H1 (cell line): ENCODE data around the gene SYNPO2L. TPM values are rescaled to one million over a fixed set of nuclear protein-coding genes. Genes with fewer than 3 reads are reported as not detected.
"Not testable (repeated sequence)": the region's sequence is repeated elsewhere in the genome, so short reads cannot be mapped to it uniquely, and the experiment has no call there.

Experiments
- CTCF ChIA-PET: fragments of 300-600 bp; sonication (Branson Sonifier 250); formaldehyde crosslinking; loops from one replicate; lab custom pipeline; 2021; ENCODE audit not compliant: partially characterized antibody; lab: Charles Lee
- POLR2A ChIA-PET: fragments of 300-600 bp; sonication (Branson Sonifier 250); formaldehyde crosslinking; loops from one replicate; lab custom pipeline; 2021; ENCODE audit warnings: inconsistent platforms; ENCODE audit not compliant: partially characterized antibody; lab: Charles Lee
- DNase-seq, 2 experiments: peaks; one replicate each; pipeline versions ENCODE4 v3.0.0 to v3.0.0-alpha.2; 2010 to 2022; ENCODE audit warnings: low spot score in 2 of 2, low read depth in 1 of 2, mixed read lengths in 1 of 2
- FAIRE-seq: peaks from 2 replicates; lab custom pipeline; 2011; peaks lifted over from hg19 to GRCh38; lab: Jason Lieb, UNC
- H2AFZ ChIP-seq: 2 replicates; pipeline ENCODE4 v1.8.1; 2012; ENCODE audit warnings: low read length, inconsistent platforms
- H2AK5ac ChIP-seq: 2 replicates; pipeline ENCODE4 v1.6.1; 2013; ENCODE audit warnings: low read depth, low read length
- H2BK120ac ChIP-seq: replicated peaks from 2 replicates; pipeline ENCODE3; 2013; ENCODE audit warnings: low read depth, low read length, inconsistent platforms
- H2BK12ac ChIP-seq: 2 replicates; pipeline ENCODE4 v1.6.1; 2013; ENCODE audit warnings: low read depth, low read length
- H2BK15ac ChIP-seq: 2 replicates; pipeline ENCODE4 v1.6.1; 2013; ENCODE audit warnings: low read length
- H2BK20ac ChIP-seq: 2 replicates; pipeline ENCODE4 v1.6.1; 2013; ENCODE audit warnings: low read length
- H2BK5ac ChIP-seq: 2 replicates; pipeline ENCODE4 v1.6.1; 2013; ENCODE audit warnings: low read depth, low read length
- H3K14ac ChIP-seq: 2 replicates; pipeline ENCODE4 v1.6.1; 2013; ENCODE audit warnings: inconsistent platforms; ENCODE audit not compliant: insufficient read length
- H3K18ac ChIP-seq: 2 replicates; pipeline ENCODE4 v1.6.1; 2013; ENCODE audit warnings: low read length; ENCODE audit errors: extremely low read depth
- H3K23ac ChIP-seq: 2 replicates; pipeline ENCODE4 v1.6.1; 2013; ENCODE audit warnings: inconsistent platforms; ENCODE audit not compliant: insufficient read length
- H3K23me2 ChIP-seq: 2 replicates; pipeline ENCODE4 v1.6.1; 2013; ENCODE audit warnings: low read depth, low read length
- H3K27ac ChIP-seq: 2 replicates; pipeline ENCODE4 v1.6.1; 2011; ENCODE audit warnings: low read depth, low read length, inconsistent platforms
- H3K27me3 ChIP-seq, 4 experiments: replicated peaks in 1 of 4; 1 replicate in 1 of 4; 2 replicates in 3 of 4; pipeline versions ENCODE4 v1.6.1 to v1.8.1; 2011 to 2013; ENCODE audit warnings: low read length in 3 of 4, mild to moderate bottlenecking in 3 of 4, inconsistent platforms in 2 of 4, mixed read lengths in 2 of 4, moderate library complexity in 1 of 4; ENCODE audit not compliant: control insufficient read depth in 3 of 4, insufficient read depth in 3 of 4; ENCODE audit errors: extremely low read depth in 1 of 4
- H3K36me3 ChIP-seq, 4 experiments: 2 replicates each; pipeline versions ENCODE4 v1.6.1 to v1.8.1; 2011 to 2013; ENCODE audit warnings: mild to moderate bottlenecking in 4 of 4, low read length in 3 of 4, moderate library complexity in 2 of 4, control low read depth in 1 of 4, inconsistent platforms in 1 of 4; ENCODE audit not compliant: insufficient read depth in 4 of 4, control insufficient read depth in 2 of 4
- H3K4ac ChIP-seq: replicated peaks from 2 replicates; pipeline ENCODE3; 2013; ENCODE audit warnings: low read length, low read depth, mixed read lengths, inconsistent platforms; ENCODE audit not compliant: insufficient read length
- H3K4me1 ChIP-seq, 4 experiments: replicated peaks in 1 of 4; 1 replicate in 1 of 4; 2 replicates in 3 of 4; pipeline versions ENCODE4 v1.6.1 to v1.8.1; 2011 to 2013; ENCODE audit warnings: low read length in 3 of 4, inconsistent platforms in 2 of 4, mixed read lengths in 1 of 4; ENCODE audit not compliant: insufficient read depth in 4 of 4, control insufficient read depth in 3 of 4
- H3K4me2 ChIP-seq, 2 experiments: 2 replicates each; pipeline versions ENCODE4 v1.6.1 to v1.8.1; 2011 to 2013; ENCODE audit warnings: low read depth in 2 of 2, low read length in 2 of 2, control low read depth in 1 of 2, inconsistent platforms in 1 of 2, mild to moderate bottlenecking in 1 of 2; ENCODE audit not compliant: insufficient read depth in 1 of 2
- H3K4me3 ChIP-seq, 4 experiments: fragments of 200-600, 300-600 bp in 1 of 4; sonication (generic), shearing (Covaris generic), sonication (Bioruptor Twin) in 1 of 4; 2 replicates each; pipeline versions ENCODE4 v1.5.1 to v1.8.1; 2011 to 2016; ENCODE audit warnings: low read length in 4 of 4, low read depth in 3 of 4, control low read depth in 2 of 4, inconsistent platforms in 2 of 4, mild to moderate bottlenecking in 2 of 4, mixed read lengths in 1 of 4, moderate library complexity in 1 of 4; ENCODE audit not compliant: insufficient read depth in 2 of 4; ENCODE audit errors: extremely low read depth in 1 of 4
- H3K56ac ChIP-seq: replicated peaks from 2 replicates; pipeline ENCODE3; 2013; ENCODE audit warnings: low read depth, mild to moderate bottlenecking, mixed read lengths, low read length, inconsistent platforms; ENCODE audit not compliant: insufficient read length
- H3K79me1 ChIP-seq: 2 replicates; pipeline ENCODE4 v1.6.1; 2013; ENCODE audit warnings: low read depth, low read length, control low read depth
- H3K79me2 ChIP-seq, 2 experiments: 2 replicates each; pipeline versions ENCODE4 v1.6.1 to v1.8.1; 2012 to 2013; ENCODE audit warnings: low read length in 2 of 2, mild to moderate bottlenecking in 2 of 2, inconsistent platforms in 1 of 2; ENCODE audit not compliant: insufficient read depth in 2 of 2, control insufficient read depth in 1 of 2
- H3K9ac ChIP-seq, 4 experiments: replicated peaks in 1 of 4; 1 replicate in 1 of 4; 2 replicates in 3 of 4; pipeline versions ENCODE4 v1.6.1 to v1.8.1; 2011 to 2013; ENCODE audit warnings: low read depth in 3 of 4, low read length in 3 of 4, control low read depth in 2 of 4, mild to moderate bottlenecking in 2 of 4, moderate library complexity in 2 of 4, inconsistent platforms in 1 of 4; ENCODE audit errors: extremely low read depth in 1 of 4
- H3K9me3 ChIP-seq, 2 experiments: 2 replicates each; pipeline versions ENCODE4 v1.6.1 to v1.8.1; 2012 to 2013; ENCODE audit warnings: mild to moderate bottlenecking in 2 of 2, moderate library complexity in 2 of 2, control low read depth in 1 of 2, inconsistent platforms in 1 of 2, low read depth in 1 of 2, low read length in 1 of 2, mixed read lengths in 1 of 2; ENCODE audit not compliant: insufficient read depth in 2 of 2
- H4K20me1 ChIP-seq, 2 experiments: replicated peaks in 1 of 2; 2 replicates each; pipeline versions ENCODE3 to v1.8.1; 2011 to 2013; ENCODE audit warnings: inconsistent platforms in 2 of 2, low read length in 2 of 2, mild to moderate bottlenecking in 1 of 2; ENCODE audit not compliant: insufficient read depth in 2 of 2, control insufficient read depth in 1 of 2
- H4K5ac ChIP-seq: 2 replicates; pipeline ENCODE4 v1.6.1; 2013; ENCODE audit warnings: low read length, low read depth, mixed read lengths, inconsistent platforms; ENCODE audit not compliant: insufficient read length
- H4K8ac ChIP-seq: 2 replicates; pipeline ENCODE4 v1.8.0; 2013; ENCODE audit warnings: mild to moderate bottlenecking, moderate library complexity, low read length, inconsistent platforms; ENCODE audit not compliant: insufficient read depth; ENCODE audit errors: extremely low read depth
- H4K91ac ChIP-seq: replicated peaks from 2 replicates; pipeline ENCODE3; 2013; ENCODE audit warnings: low read length, mixed read lengths, inconsistent platforms; ENCODE audit not compliant: insufficient read length
- WGBS, 2 experiments: shearing (Covaris generic) in 1 of 2; methylation state at CpG; one replicate each; pipeline versions ENCODE4 v1.1.6 to v1.1.7; 2013 to 2015; ENCODE audit warnings: low lambda C conversion rate in 2 of 2, mixed read lengths in 2 of 2, inconsistent platforms in 1 of 2, low coverage in 1 of 2, missing lambda C conversion rate in 1 of 2; ENCODE audit not compliant: insufficient replicate concordance in 2 of 2, insufficient coverage in 1 of 2, insufficient read length in 1 of 2; ENCODE audit errors: extremely low coverage in 1 of 2, missing lambda C conversion rate in 1 of 2; 5-methylcytosine and 5-hydroxymethylcytosine counted together
- polyA plus RNA-seq, 7 experiments: library from polyadenylated mRNA; depleted of rRNA in 3 of 7; stranded (reverse) in 5 of 7; unstranded in 2 of 7; fragments of >200 nt in 5 of 7; fragments of 200-250 nt in 2 of 7; gene quantifications; 1 replicate in 5 of 7; 2 replicates in 1 of 7; 4 replicates in 1 of 7; pipeline versions ENCODE4 v1.2.1 to v1.2.3, GENCODE V29; 2011 to 2013; ENCODE audit warnings: missing spikeins in 2 of 7, mixed read lengths in 2 of 7
- total RNA-seq: library from RNA; stranded (reverse); fragmentation: NEBNext Ultra II Directional; extraction: Animal tissue kit (Norgen Biotek cat#: 25700); gene quantifications from 2 replicates; pipeline ENCODE4 v1.2.1, GENCODE V29; 2021

The SYNPO2L gene
- total and polyA plus RNA-seq, 2 of the 8 experiments (the other 6 are each of a cell fraction or from before 2014, with no cell fraction given), result 0.05 to 0.19 TPM

- FAIRE-seq, H3K56ac ChIP-seq, H3K9ac ChIP-seq, H2BK15ac ChIP-seq, H3K36me3 ChIP-seq, H2AK5ac ChIP-seq, H3K4ac ChIP-seq, H2AFZ ChIP-seq, H2BK20ac ChIP-seq, H3K4me2 ChIP-seq, H3K23me2 ChIP-seq, H3K79me2 ChIP-seq, H4K8ac ChIP-seq, H2BK120ac ChIP-seq, CTCF ChIA-PET, H3K14ac ChIP-seq, H2BK5ac ChIP-seq, H3K18ac ChIP-seq, DNase-seq, H3K79me1 ChIP-seq, H3K4me3 ChIP-seq, POLR2A ChIA-PET, H4K91ac ChIP-seq, H4K5ac ChIP-seq, H3K27ac ChIP-seq, H2BK12ac ChIP-seq, H3K23ac ChIP-seq, H3K27me3 ChIP-seq, H4K20me1 ChIP-seq, H3K4me1 ChIP-seq, H3K9me3 ChIP-seq: not testable (repeated sequence)
- 96% methylated on average over 6 of the region's 6 CpGs; no CpG with 5 or more reads in 1 of the 2 experiments for WGBS, 2 experiments
Measured at GRCh38 chr10:73690755-73691154, 34.9 kb upstream of the SYNPO2L start.

GRCh38 chr10:73689596-73689995 lies 33.8 kb upstream of the SYNPO2L start:
- POLR2A ChIA-PET, FAIRE-seq, H3K79me1 ChIP-seq: not testable (repeated sequence)

More at GRCh38 chr10:73689596-73689995, 33.8 kb upstream of the SYNPO2L start:
- H3K79me2 ChIP-seq, H3K36me3 ChIP-seq, H3K56ac ChIP-seq, H3K9me3 ChIP-seq, H2AK5ac ChIP-seq, H3K27me3 ChIP-seq, H3K9ac ChIP-seq, H3K23me2 ChIP-seq, CTCF ChIA-PET, H2BK15ac ChIP-seq, H3K27ac ChIP-seq, H3K14ac ChIP-seq, H3K18ac ChIP-seq, H2BK20ac ChIP-seq, H2BK120ac ChIP-seq, H2AFZ ChIP-seq, H4K20me1 ChIP-seq, H2BK12ac ChIP-seq, H4K8ac ChIP-seq, H3K4me2 ChIP-seq, H3K4ac ChIP-seq, H4K5ac ChIP-seq, DNase-seq, H2BK5ac ChIP-seq, H3K4me3 ChIP-seq, H3K4me1 ChIP-seq, H4K91ac ChIP-seq, H3K23ac ChIP-seq: not testable (repeated sequence)
- 93% methylated on average over 12 of the region's 28 CpGs; no CpG with 5 or more reads in 1 of the 2 experiments for WGBS, 2 experiments
